Measurements from ENCODE around the gene AGAP1.

Gene AGAP1

GRCh38 chr2:235937526-235937925, 443.7 kb downstream of the AGAP1 start:
- TF ChIP-seq FOXP2 (optimal IDR thresholded peaks at IDR 0.05; ENCODE audit: borderline replicate concordance, extremely low read depth, extremely low read length, insufficient read depth) (no peak), TAF1 (IDR thresholded peaks at IDR 0.05; ENCODE audit: borderline replicate concordance, insufficient read depth, low read length) (no peak), REST (IDR thresholded peaks at IDR 0.05; ENCODE audit: insufficient read depth in 1 of 2, low read depth in 2 of 2, low read length in 2 of 2) (no peak), SIN3A (IDR thresholded peaks at IDR 0.05; ENCODE audit: borderline replicate concordance, insufficient read depth, low read length) (no peak), POLR2AphosphoS5 (IDR thresholded peaks at IDR 0.05; ENCODE audit: low read depth, low read length) (no peak)

DNA sequence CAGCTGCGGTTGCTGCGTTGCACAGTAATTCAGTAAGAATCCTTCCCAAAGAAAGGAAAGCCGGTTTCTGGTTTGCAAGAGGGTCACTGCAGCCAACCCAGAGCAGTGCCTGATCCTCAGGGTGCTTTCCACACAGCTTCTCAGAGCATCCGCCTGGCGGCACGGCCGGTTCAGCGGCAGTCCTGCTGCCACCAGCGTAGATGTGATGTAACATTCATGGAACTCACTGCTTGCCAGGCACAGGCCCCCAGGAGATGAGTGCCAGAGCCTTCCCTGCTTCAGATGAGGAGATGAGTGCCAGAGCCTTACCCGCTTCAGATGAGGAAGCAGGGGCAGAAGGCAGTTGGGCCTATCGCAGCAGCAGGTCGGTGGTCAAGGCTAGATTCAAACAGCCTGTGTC, 444.1 kb downstream of the AGAP1 start:
- TF ChIP-seq REST (IDR thresholded peaks at IDR 0.05; ENCODE audit: insufficient read depth in 1 of 2, low read depth in 2 of 2, low read length in 2 of 2) (no peak), TAF1 (IDR thresholded peaks at IDR 0.05; ENCODE audit: borderline replicate concordance, insufficient read depth, low read length) (no peak), FOXP2 (optimal IDR thresholded peaks at IDR 0.05; ENCODE audit: borderline replicate concordance, extremely low read depth, extremely low read length, insufficient read depth) (no peak), SIN3A (IDR thresholded peaks at IDR 0.05; ENCODE audit: borderline replicate concordance, insufficient read depth, low read length) (no peak), POLR2AphosphoS5 (IDR thresholded peaks at IDR 0.05; ENCODE audit: low read depth, low read length) (no peak)

GRCh38 chr2:235938611-235939010, 444.8 kb downstream of the AGAP1 start:
- TF ChIP-seq TAF1 (IDR thresholded peaks at IDR 0.05; ENCODE audit: borderline replicate concordance, insufficient read depth, low read length), result no peak
- TF ChIP-seq REST (IDR thresholded peaks at IDR 0.05; ENCODE audit: insufficient read depth in 1 of 2, low read depth in 2 of 2, low read length in 2 of 2), result no peak
- no peak for TF ChIP-seq POLR2AphosphoS5 (IDR thresholded peaks at IDR 0.05; ENCODE audit: low read depth, low read length)
- TF ChIP-seq SIN3A (IDR thresholded peaks at IDR 0.05; ENCODE audit: borderline replicate concordance, insufficient read depth, low read length), result no peak
- TF ChIP-seq FOXP2 (optimal IDR thresholded peaks at IDR 0.05; ENCODE audit: borderline replicate concordance, extremely low read depth, extremely low read length, insufficient read depth), result no peak

DNA sequence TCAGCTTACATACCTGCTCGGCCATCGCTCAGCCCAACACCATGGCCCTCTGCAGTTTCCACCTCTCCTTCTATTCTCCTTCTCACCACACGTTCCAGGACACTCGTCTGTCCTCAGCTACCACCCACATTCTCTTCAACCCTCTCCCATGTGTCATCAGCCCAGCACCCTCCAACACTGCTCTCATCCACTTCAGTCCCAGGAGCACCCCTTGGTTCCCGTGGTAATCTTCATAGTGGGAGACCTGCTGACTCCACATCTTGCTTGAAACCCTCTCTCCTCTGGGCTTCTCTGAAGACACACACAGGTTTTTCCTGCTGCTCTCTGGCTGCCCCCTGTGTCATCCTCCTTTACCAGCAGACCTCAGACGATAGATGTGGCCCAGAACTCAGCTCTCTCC, 445.6 kb downstream of the AGAP1 start:
- TF ChIP-seq REST (IDR thresholded peaks at IDR 0.05; ENCODE audit: insufficient read depth in 1 of 2, low read depth in 2 of 2, low read length in 2 of 2), result no peak
- TF ChIP-seq TAF1 (IDR thresholded peaks at IDR 0.05; ENCODE audit: borderline replicate concordance, insufficient read depth, low read length), result no peak
- no peak for TF ChIP-seq POLR2AphosphoS5 (IDR thresholded peaks at IDR 0.05; ENCODE audit: low read depth, low read length)
- TF ChIP-seq FOXP2 (optimal IDR thresholded peaks at IDR 0.05; ENCODE audit: borderline replicate concordance, extremely low read depth, extremely low read length, insufficient read depth), result no peak

DNA sequence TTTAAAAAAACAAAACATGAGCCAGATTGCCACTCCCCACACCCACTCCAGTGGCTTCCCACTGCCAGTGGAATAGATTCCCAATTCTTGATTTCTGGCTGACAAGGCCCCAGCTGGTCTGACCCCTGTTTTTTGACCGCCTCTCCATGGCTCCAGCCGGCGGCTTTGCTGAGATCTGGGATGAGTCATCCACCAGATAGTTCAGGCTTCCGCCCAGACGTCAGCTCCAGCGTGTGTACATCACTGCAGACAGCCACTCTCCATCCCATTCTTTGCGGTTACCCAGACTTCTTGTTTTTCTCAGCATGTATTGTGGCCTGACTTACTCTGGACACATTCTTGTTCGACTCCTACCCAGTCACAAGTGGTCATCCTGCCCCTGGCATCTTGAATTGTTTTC, 446.5 kb downstream of the AGAP1 start:
- TF ChIP-seq FOXP2 (optimal IDR thresholded peaks at IDR 0.05; ENCODE audit: borderline replicate concordance, extremely low read depth, extremely low read length, insufficient read depth) (peak; percentile 33), TAF1 (IDR thresholded peaks at IDR 0.05; ENCODE audit: borderline replicate concordance, insufficient read depth, low read length) (no peak), POLR2AphosphoS5 (IDR thresholded peaks at IDR 0.05; ENCODE audit: low read depth, low read length) (no peak), SIN3A (IDR thresholded peaks at IDR 0.05; ENCODE audit: borderline replicate concordance, insufficient read depth, low read length) (no peak; the same call in 1 of the 2 replicates), REST (IDR thresholded peaks at IDR 0.05; ENCODE audit: insufficient read depth in 1 of 2, low read depth in 2 of 2, low read length in 2 of 2) (no peak)
